NB4 (cell line): ENCODE measurements around the gene PDGFC.

Experiments used
- MYC ChIP-seq: IDR thresholded peaks from 2 replicates; pipeline ENCODE4 v1.6.1; 2011; ENCODE audit warnings: low read depth, low read length
- POLR2A ChIP-seq: IDR thresholded peaks from 2 replicates; pipeline ENCODE4 v1.6.1; 2011; ENCODE audit warnings: mild to moderate bottlenecking; ENCODE audit not compliant: insufficient read length; ENCODE audit errors: extremely low read depth
- TF ChIP-seq, protein P1 (sequence below): IDR thresholded peaks from one replicate; pipeline ENCODE4 v1.5.1; 2012; ENCODE audit warnings: low read depth, low read length
- TF ChIP-seq, protein P2 (sequence below): IDR thresholded peaks from 2 replicates; pipeline ENCODE4 v1.6.1; 2011; ENCODE audit warnings: low read depth, low read length

- TF ChIP-seq, protein P1, sequence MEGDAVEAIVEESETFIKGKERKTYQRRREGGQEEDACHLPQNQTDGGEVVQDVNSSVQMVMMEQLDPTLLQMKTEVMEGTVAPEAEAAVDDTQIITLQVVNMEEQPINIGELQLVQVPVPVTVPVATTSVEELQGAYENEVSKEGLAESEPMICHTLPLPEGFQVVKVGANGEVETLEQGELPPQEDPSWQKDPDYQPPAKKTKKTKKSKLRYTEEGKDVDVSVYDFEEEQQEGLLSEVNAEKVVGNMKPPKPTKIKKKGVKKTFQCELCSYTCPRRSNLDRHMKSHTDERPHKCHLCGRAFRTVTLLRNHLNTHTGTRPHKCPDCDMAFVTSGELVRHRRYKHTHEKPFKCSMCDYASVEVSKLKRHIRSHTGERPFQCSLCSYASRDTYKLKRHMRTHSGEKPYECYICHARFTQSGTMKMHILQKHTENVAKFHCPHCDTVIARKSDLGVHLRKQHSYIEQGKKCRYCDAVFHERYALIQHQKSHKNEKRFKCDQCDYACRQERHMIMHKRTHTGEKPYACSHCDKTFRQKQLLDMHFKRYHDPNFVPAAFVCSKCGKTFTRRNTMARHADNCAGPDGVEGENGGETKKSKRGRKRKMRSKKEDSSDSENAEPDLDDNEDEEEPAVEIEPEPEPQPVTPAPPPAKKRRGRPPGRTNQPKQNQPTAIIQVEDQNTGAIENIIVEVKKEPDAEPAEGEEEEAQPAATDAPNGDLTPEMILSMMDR: no peak
- TF ChIP-seq POLR2A: no peak
- TF ChIP-seq, protein P2, sequence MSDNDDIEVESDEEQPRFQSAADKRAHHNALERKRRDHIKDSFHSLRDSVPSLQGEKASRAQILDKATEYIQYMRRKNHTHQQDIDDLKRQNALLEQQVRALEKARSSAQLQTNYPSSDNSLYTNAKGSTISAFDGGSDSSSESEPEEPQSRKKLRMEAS: no peak
- no peak for TF ChIP-seq MYC
Observed at GRCh38 chr4:156923525-156923924, 48.1 kb downstream of the PDGFC start.
